Fibroblast of skin of right quadriceps (primary cell): ENCODE measurements around the gene OPCML.
A peak's percentile ranks its signal among the peaks of the same experiment; 100 is the strongest.

Experiments used
- DNase-seq: peaks from one replicate; pipeline ENCODE4 v3.0.0-alpha.2; 2013

The OPCML gene

GRCh38 chr11:132971351-132971750 is 561.0 kb downstream of the OPCML start:
- no peak for DNase-seq

DNA sequence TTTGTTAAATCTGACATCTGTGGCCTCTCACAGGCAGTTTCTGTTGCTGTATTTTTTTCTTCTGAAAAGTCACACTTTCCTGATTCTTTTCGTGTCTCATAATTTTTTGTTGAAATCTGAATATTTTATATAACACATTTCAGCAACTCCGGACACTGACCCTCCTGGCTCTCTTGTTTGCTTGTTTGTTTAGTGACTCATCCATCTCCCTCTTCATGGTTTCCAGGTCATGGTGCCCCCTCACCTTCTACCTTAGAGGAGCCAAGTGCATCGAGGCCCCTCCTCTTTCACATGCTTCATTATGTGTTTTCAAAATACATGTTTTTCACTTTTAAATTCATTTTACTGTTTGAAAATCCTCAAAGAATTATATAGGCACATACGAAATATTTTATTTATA is 562.4 kb downstream of the OPCML start:
- no peak for DNase-seq

DNA sequence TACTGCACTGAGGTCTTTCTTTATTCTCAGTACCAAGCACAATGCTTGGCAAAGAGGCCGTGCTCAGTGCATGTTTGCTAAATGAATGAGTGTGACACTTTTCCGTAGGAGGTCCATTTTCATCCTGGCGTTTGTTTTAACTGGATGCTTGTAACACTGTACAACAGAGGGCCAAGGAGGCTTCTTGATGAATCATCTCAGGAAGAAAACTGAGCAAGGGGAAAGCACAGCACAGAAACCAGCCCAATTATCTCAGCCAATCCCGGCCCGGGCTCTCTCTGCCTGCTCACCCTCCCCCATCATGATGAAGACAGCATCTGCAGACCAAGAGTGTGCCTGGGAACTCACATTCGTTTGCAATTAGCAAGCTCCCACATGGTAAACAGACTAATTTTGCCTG is 570.3 kb downstream of the OPCML start:
- DNase-seq = peak; percentile 95

DNA sequence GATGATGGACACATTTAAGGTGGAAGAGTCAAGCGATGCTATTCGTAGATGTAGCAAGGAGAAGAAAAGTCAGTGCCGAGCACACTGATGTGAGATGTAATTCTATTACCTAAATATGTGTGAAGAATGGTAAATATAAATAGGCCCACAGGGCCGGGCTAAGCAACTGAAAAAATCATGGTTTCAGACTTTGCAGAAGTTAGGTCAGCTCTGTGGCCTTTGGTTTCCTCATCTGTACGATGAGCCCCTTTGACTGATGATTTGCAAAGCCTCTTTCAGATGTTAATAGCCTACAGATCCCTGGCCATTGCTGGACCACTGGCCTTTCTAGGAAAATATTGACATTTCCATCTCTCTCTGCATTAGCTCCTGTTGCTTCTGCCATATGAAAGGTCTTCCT is 570.8 kb downstream of the OPCML start:
- no peak for DNase-seq

DNA sequence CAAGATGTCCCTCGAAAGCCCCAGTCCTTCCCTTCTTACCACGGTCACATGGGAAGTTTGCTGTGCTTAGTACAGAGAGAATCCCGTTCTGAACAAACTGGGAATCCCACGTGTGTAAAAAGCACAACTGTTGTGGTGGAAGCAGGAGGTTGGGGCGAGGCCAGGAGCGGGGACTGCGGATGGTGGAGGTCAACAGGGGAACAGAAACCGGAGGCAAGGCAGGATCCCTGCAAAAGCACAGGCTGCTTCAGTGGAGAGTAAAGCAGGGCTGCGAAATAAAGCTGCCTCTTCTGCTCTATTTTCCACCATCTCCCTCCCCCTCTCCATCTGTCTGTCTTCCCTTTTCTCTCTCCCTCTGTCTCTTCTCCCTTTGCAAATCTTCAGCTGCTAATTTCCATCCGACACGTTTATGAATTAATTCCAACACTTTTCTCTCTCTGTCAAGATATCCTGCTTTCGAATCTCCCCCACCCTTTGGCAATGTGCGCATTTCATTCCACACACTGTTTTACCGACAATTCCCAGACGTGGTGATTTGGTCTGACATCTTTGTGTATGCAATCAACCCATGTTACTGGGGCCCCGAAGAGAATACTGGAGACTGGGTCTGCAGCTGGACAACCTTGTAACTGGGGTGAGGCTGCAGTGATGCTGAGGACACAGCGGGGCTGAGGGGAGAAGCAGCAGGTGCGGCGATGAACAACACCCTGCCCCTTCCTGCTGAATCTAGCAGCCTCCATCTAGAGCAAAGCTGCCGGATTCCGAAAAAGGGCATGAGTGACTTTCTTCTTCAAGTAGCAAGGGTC is 571.8 kb downstream of the OPCML start:
- no peak for DNase-seq

GRCh38 chr11:132959693-132960092 is 572.6 kb downstream of the OPCML start:
- no peak for DNase-seq

GRCh38 chr11:132957881-132958280 is 574.4 kb downstream of the OPCML start:
- no peak for DNase-seq

- no peak for DNase-seq
These were observed 584.0 kb downstream of the OPCML start for GRCh38 chr11:132948252-132948651.

DNA sequence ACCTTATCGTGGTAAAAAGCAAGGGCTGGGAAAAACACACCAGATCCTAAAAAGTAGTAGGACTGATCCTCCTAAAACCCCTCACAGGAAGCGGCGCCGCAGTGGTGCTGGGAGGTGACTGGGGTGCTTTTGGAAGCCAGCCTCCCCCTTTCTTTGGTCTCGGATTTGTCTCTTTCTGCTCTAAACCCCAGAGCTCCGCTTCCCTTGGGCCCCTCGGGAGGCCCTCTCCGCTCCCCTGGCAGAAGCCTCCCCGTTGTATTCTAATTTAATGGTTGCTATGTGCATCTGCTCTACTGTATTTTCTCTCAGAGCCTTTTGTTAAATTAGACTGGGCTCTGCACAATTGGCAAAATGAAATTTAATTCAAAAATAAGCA is 587.7 kb downstream of the OPCML start:
- no peak for DNase-seq

GRCh38 chr11:132943706-132944568 is 588.4 kb downstream of the OPCML start:
- no peak for DNase-seq

GRCh38 chr11:132943357-132943705 is 589.0 kb downstream of the OPCML start:
- DNase-seq = peak; percentile 12

DNA sequence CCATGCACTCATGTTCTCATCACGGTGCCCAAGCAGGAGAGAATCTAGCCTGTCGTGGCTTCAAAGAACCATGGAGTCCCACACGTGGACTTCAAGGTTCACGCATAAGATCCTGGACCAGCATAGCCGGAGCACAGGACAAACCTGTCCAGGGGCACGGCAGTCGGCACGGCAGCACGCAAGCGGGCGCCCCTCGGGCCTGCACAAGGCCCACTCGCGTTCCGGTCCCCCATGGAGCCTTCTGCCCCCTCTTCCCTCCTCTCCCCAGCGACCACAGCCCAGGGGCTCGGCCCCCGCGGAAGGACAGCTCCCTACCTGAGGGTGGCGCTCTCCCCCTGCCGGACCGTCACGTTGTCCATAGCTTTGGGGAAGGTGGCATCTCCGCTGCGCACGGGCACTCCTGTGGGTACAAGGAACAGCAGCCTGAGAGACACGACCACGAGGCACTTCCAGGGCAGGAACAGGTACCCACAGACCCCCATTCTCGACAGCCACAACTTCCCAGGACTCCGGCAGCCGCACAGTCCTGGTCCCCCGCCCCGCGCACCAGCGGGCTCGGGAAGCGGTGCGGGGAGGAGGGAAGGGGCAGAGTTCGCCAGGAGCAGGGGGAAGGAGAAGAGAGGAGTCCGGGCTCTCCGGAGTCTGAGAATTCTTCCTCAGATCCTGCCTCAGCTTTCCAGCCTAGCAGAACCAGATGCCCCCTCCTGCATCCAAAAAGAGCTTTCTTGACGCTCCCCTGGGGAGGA is 589.5 kb downstream of the OPCML start:
- no peak for DNase-seq

DNA sequence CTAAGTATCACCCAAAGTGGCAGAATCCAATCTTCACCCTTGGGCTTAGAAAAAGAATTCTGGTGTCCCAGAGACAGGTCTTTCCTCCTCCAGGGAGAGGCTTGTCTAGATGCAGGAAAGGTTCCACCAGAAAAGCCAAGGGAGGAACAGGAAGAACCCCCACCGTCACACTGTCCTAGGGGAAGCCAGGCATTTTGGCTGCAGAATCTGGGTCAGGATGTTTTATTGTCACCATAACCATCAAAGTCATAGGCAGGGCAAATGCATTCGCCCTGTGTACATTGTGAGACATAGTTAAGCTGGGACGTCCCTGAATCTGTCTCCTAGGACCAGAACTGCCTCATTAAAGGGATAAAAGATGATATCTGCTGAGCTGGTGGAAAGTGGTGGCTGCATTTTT is 590.5 kb downstream of the OPCML start:
- no peak for DNase-seq

DNA sequence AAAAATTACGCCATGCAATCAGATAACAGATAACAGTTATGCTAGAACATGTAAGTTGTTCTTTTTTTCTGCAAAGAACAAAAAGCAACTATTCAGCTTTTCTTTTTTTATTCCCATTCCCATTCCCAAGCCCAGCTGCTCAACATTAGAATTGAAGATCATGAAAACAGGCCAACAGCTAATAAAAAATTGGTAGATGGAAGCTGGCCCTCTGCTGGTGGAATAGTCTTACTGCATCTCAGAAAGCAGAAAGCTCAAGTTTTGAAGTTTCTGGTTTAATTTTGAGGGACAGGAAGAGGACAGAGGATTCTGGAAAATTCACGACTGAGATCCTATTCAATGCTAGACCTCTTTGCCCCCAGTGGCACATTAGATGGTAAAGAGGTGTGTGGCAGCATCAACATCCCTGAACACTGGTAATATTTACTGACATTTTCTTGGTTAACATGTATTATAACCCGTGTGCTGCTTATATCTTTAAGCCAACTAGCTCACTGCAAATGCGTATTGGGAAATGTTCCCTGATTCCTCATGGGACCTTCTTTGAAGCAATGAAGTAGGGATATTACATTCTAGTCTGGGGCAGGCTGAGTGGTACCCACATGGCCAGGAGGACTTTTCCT is 591.2 kb downstream of the OPCML start:
- DNase-seq = peak; percentile 49

DNA sequence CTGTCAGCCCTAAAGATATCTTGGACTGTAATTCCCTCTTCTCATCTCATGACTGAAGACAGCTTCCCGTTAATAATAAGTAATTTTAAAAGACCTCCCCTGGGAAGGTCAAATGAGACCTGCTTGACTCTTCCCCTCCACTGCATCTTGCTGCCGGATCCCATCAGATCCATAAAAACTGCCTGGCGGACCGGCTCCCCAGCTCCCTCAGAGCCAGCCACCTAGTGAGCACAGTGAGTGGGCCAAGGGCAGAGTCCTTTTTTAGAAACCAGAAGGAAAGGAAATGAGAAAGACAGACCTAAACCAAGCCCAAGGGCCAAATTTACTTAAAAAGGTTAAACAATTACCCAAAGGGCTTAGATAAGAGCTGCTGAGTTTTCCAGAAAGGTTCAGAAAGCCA is 595.3 kb downstream of the OPCML start:
- DNase-seq = no peak

DNA sequence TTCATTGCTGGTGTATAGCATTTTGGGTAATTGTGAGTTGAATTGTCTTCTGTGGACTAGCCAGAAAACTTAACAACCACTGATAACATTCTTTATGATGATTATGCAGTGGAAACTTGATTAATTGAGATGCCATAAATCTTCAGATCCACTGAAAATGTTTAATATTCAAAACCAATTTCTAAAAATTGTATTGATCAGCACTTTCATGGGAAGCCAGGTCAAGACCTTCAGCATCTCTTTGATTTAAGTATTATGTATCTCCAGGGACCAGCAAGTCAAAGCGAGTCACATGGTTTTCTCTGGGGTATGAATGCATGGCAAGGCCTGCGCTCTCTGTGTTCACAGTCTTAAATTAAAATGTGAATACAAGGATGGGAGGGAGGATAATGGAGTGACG is 596.9 kb downstream of the OPCML start:
- no peak for DNase-seq

GRCh38 chr11:132933703-132934102 is 598.6 kb downstream of the OPCML start:
- DNase-seq = no peak

GRCh38 chr11:132925825-132926469 is 606.4 kb downstream of the OPCML start:
- DNase-seq = no peak

- DNase-seq = no peak
These were observed 610.7 kb downstream of the OPCML start for GRCh38 chr11:132921597-132921996.

- no peak for DNase-seq
These were observed 611.7 kb downstream of the OPCML start for GRCh38 chr11:132920451-132921096.

DNA sequence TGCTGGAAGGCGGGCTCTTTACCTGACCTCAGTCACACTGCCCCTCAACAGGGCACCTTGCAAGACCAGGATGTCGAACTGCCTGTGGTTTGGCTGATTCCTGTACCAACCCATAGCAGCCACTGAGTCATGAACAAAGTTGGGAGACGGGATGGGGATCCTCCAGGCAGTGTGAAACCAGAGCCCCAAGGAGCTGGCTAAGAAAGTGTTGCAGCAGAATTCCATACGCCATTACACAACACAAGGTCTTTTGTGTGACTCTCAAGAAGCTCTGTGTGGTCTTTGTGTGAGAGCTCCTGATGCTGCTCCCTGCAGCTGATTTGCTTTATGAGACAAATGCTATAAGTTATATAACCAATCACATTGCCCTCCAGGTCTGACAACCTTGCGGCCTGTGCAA is 617.7 kb downstream of the OPCML start:
- peak; percentile 18 for DNase-seq

GRCh38 chr11:132913886-132914285 is 618.4 kb downstream of the OPCML start:
- no peak for DNase-seq
